ENCODE data around the gene CLDN8. TPM values are rescaled to one million over a fixed set of nuclear protein-coding genes. Genes with fewer than 3 reads are reported as not detected.

CLDN8 gene
- total and polyA plus RNA-seq, 8 donors: 0.89 to 4.1 (median 2.1) TPM; not detected in 5

- Histone ChIP-seq H3K4me1 (no peaks in the 10 kb centered on the region), H3K36me3 (no peaks in the 10 kb centered on the region), H3K9me3 (no peaks in the 10 kb centered on the region), H3K27me3 (no peaks in the 10 kb centered on the region), H3K4me3 (no peak overlapping the region), H3K27ac (no peak overlapping the region)
- WGBS, 5 donors: 78 to 88% (median 81%) methylated on average over 1 of the region's 1 CpG
- intact Hi-C loops (cut with DNase I; ENCODE audit: low total_unique reads): no loop called here
- TF ChIP-seq CTCF (IDR thresholded peaks at IDR 0.05) (no peak), POLR2AphosphoS5 (IDR thresholded peaks at IDR 0.05) (no peak), POLR2A (IDR thresholded peaks at IDR 0.05) (no peak), EP300 (IDR thresholded peaks at IDR 0.05) (no peak)
- DNase-seq: no peak
Observed at GRCh38 chr21:30238168-30238567, 22.3 kb upstream of the CLDN8 start.

- Histone ChIP-seq H3K4me3 (no peak overlapping the region), H3K27me3 (no peaks in the 10 kb centered on the region), H3K4me1 (no peaks in the 10 kb centered on the region), H3K9me3 (no peaks in the 10 kb centered on the region), H3K27ac (no peak overlapping the region), H3K36me3 (no peaks in the 10 kb centered on the region)
- 30 to 54% (median 35%) methylated on average over 2 of the region's 2 CpGs for WGBS, 5 donors
- intact Hi-C loops (cut with DNase I; ENCODE audit: low total_unique reads): no loop called here
- no peak for DNase-seq
- TF ChIP-seq POLR2AphosphoS5 (IDR thresholded peaks at IDR 0.05) (no peak), POLR2A (IDR thresholded peaks at IDR 0.05) (no peak), EP300 (IDR thresholded peaks at IDR 0.05) (no peak), CTCF (IDR thresholded peaks at IDR 0.05) (no peak)
Observed at GRCh38 chr21:30234643-30235042, 18.7 kb upstream of the CLDN8 start.

GRCh38 chr21:30234050-30234449, 18.2 kb upstream of the CLDN8 start:
- TF ChIP-seq POLR2AphosphoS5 (IDR thresholded peaks at IDR 0.05) (no peak), POLR2A (IDR thresholded peaks at IDR 0.05) (no peak)
- no peak for DNase-seq
- intact Hi-C loops (cut with DNase I; ENCODE audit: low total_unique reads): no loop called here
- Histone ChIP-seq H3K4me1 (no peaks in the 10 kb centered on the region), H3K27me3 (no peaks in the 10 kb centered on the region), H3K4me3 (no peak overlapping the region), H3K36me3 (no peaks in the 10 kb centered on the region), H3K27ac (no peak overlapping the region), H3K9me3 (no peaks in the 10 kb centered on the region)
- WGBS, 5 donors: 63 to 73% (median 72%) methylated on average over 3 of the region's 3 CpGs

- no peaks in the 10 kb centered on the region for H3K4me1 ChIP-seq
- no peaks in the 10 kb centered on the region for H3K27me3 ChIP-seq
- no peak overlapping the region for H3K27ac ChIP-seq
- DNase-seq: peak in 1 of 2 donors; percentile 25
- intact Hi-C loops (cut with DNase I; ENCODE audit: low total_unique reads): no loop called here
- no peaks in the 10 kb centered on the region for H3K36me3 ChIP-seq
- H3K9me3 ChIP-seq: no peaks in the 10 kb centered on the region
- 58 to 70% (median 67%) methylated on average over 2 of the region's 2 CpGs for WGBS, 5 donors
- H3K4me3 ChIP-seq: no peak overlapping the region
- no peak for TF ChIP-seq EP300 (IDR thresholded peaks at IDR 0.05)
- TF ChIP-seq POLR2A (IDR thresholded peaks at IDR 0.05): no peak
- no peak for TF ChIP-seq POLR2AphosphoS5 (IDR thresholded peaks at IDR 0.05)
- no peak for TF ChIP-seq CTCF (IDR thresholded peaks at IDR 0.05)
Observed at GRCh38 chr21:30233228-30234020, 17.5 kb upstream of the CLDN8 start.

GRCh38 chr21:30232011-30232410, 16.1 kb upstream of the CLDN8 start:
- H3K27me3 ChIP-seq: no peaks in the 10 kb centered on the region
- whole genome bisulfite sequencing, 5 donors: 90 to 100% (median 94%) methylated on average over 1 of the region's 1 CpG
- DNase-seq: no peak
- intact Hi-C loops (cut with DNase I; ENCODE audit: low total_unique reads): no loop called here
- peaks cover 0 to 6% (median 1%) of the 10 kb centered on the region in 4 donors for H3K4me1 ChIP-seq
- H3K27ac ChIP-seq: no peak overlapping the region
- H3K4me3 ChIP-seq: no peak overlapping the region
- no peaks in the 10 kb centered on the region for H3K36me3 ChIP-seq
- no peaks in the 10 kb centered on the region for H3K9me3 ChIP-seq
- no peak for TF ChIP-seq CTCF (IDR thresholded peaks at IDR 0.05)
- TF ChIP-seq EP300 (IDR thresholded peaks at IDR 0.05): no peak
- no peak for TF ChIP-seq POLR2AphosphoS5 (IDR thresholded peaks at IDR 0.05)
- TF ChIP-seq POLR2A (IDR thresholded peaks at IDR 0.05): no peak
